Mesendoderm (in vitro differentiated cells): ENCODE results near the gene DGCR6.
"Not testable (repeated sequence)": the region's sequence is repeated elsewhere in the genome, so short reads cannot be mapped to it uniquely, and the experiment has no call there.

ENCODE experiments used
- DNase-seq: peaks from one replicate; pipeline ENCODE4 v3.0.0; 2013
- H2AK5ac ChIP-seq: 2 replicates; pipeline ENCODE4 v1.6.1; 2013; ENCODE audit warnings: low read length, inconsistent platforms
- H2BK120ac ChIP-seq: 2 replicates; pipeline ENCODE4 v1.6.1; 2013; ENCODE audit warnings: low read depth, mild to moderate bottlenecking, low read length, moderate library complexity, mixed read lengths
- H2BK15ac ChIP-seq: replicated peaks from 2 replicates; pipeline ENCODE4 v1.6.1; 2013; ENCODE audit warnings: low read depth, mild to moderate bottlenecking, moderate library complexity
- H2BK5ac ChIP-seq: 2 replicates; pipeline ENCODE4 v1.6.1; 2013; ENCODE audit warnings: low read length, inconsistent platforms
- H3K18ac ChIP-seq: 2 replicates; pipeline ENCODE4 v1.6.1; 2013; ENCODE audit warnings: mild to moderate bottlenecking, low read length, mixed read lengths
- H3K23ac ChIP-seq: one replicate; pipeline ENCODE4 v1.6.1; 2013; ENCODE audit warnings: low read length
- H3K27ac ChIP-seq: 2 replicates; pipeline ENCODE4 v1.5.1; 2013; ENCODE audit warnings: low read depth, mild to moderate bottlenecking, inconsistent platforms, low read length, moderate library complexity
- H3K27me3 ChIP-seq: 2 replicates; pipeline ENCODE4 v1.6.1; 2013; ENCODE audit warnings: low read length, control low read depth, mild to moderate bottlenecking, inconsistent platforms; ENCODE audit not compliant: insufficient read depth, poor library complexity
- H3K36me3 ChIP-seq: 2 replicates; pipeline ENCODE4 v1.6.1; 2013; ENCODE audit warnings: low read length, inconsistent platforms; ENCODE audit not compliant: control insufficient read depth, insufficient read depth
- H3K4ac ChIP-seq: one replicate; pipeline ENCODE4 v1.6.1; 2013; ENCODE audit warnings: low read depth, mild to moderate bottlenecking, low read length, moderate library complexity
- H3K4me1 ChIP-seq: 2 replicates; pipeline ENCODE4 v1.6.1; 2013; ENCODE audit warnings: low read depth, low read length, inconsistent platforms; ENCODE audit not compliant: control insufficient read depth
- H3K4me2 ChIP-seq: 2 replicates; pipeline ENCODE4 v1.6.1; 2013; ENCODE audit warnings: low read length
- H3K4me3 ChIP-seq: 2 replicates; pipeline ENCODE4 v1.5.1; 2013; ENCODE audit warnings: mild to moderate bottlenecking, low read length
- H3K56ac ChIP-seq: one replicate; pipeline ENCODE4 v1.6.1; 2013; ENCODE audit warnings: low read length
- H3K79me1 ChIP-seq: 2 replicates; pipeline ENCODE4 v1.6.1; 2013; ENCODE audit warnings: low read length, inconsistent platforms
- H3K79me2 ChIP-seq: 2 replicates; pipeline ENCODE4 v1.6.1; 2013; ENCODE audit warnings: mild to moderate bottlenecking, low read length; ENCODE audit not compliant: control insufficient read depth, insufficient read depth
- H3K9ac ChIP-seq: 2 replicates; pipeline ENCODE4 v1.6.1; 2013; ENCODE audit warnings: low read length, inconsistent platforms
- H4K5ac ChIP-seq: one replicate; pipeline ENCODE4 v1.6.1; 2013; ENCODE audit warnings: low read length
- H4K8ac ChIP-seq: one replicate; pipeline ENCODE4 v1.6.1; 2013; ENCODE audit warnings: low read depth, mild to moderate bottlenecking, control low read depth, low read length, moderate library complexity
- WGBS: extraction: QIAGEN DNeasy Blood & Tissue Kit; methylation state at CpG from one replicate; pipeline ENCODE4 v1.1.7; 2013; ENCODE audit warnings: low lambda C conversion rate, missing lambda C conversion rate; ENCODE audit not compliant: insufficient coverage; ENCODE audit errors: extremely low coverage; 5-methylcytosine and 5-hydroxymethylcytosine counted together

Gene DGCR6

GRCh38 chr22:18933914-18934313, 27.8 kb downstream of the DGCR6 start:
- Histone ChIP-seq H3K4me2 (no peak overlapping the region), H3K36me3 (no peaks in the 10 kb centered on the region), H3K27ac (no peak overlapping the region), H3K18ac (no peak overlapping the region), H3K79me2 (no peaks in the 10 kb centered on the region), H3K56ac (no peak overlapping the region), H2BK15ac (no peak overlapping the region), H3K4me3 (no peak overlapping the region), H3K4me1 (no peaks in the 10 kb centered on the region), H3K4ac (no peak overlapping the region), H4K8ac (no peak overlapping the region), H4K5ac (no peak overlapping the region), H3K27me3 (no peaks in the 10 kb centered on the region), H2BK120ac (no peak overlapping the region), H3K9ac (no peak overlapping the region), H3K79me1 (no peaks in the 10 kb centered on the region), H2AK5ac (no peak overlapping the region), H3K23ac (no peak overlapping the region), H2BK5ac (no peak overlapping the region)
- WGBS: no CpG with 5 or more reads among the region's 7 CpGs
- no peak for DNase-seq

GRCh38 chr22:18934688-18935087, 28.6 kb downstream of the DGCR6 start:
- not testable (repeated sequence) for H3K4me2 ChIP-seq, DNase-seq, H3K4ac ChIP-seq, H2BK120ac ChIP-seq, H2BK5ac ChIP-seq, H3K4me1 ChIP-seq, H3K4me3 ChIP-seq, H3K9ac ChIP-seq, H4K5ac ChIP-seq, H3K18ac ChIP-seq, H4K8ac ChIP-seq, H3K27ac ChIP-seq, H3K79me1 ChIP-seq, H2AK5ac ChIP-seq, H3K79me2 ChIP-seq, H3K23ac ChIP-seq, H3K36me3 ChIP-seq, H3K56ac ChIP-seq, H3K27me3 ChIP-seq, H2BK15ac ChIP-seq
- WGBS: no CpG with 5 or more reads among the region's 7 CpGs

GRCh38 chr22:18935889-18936529, 29.9 kb downstream of the DGCR6 start, which contains the start of gene PRODH:
Gene PRODH (minus strand): TSS chr22:18936293. CDS start chr22:18936287, 6 bp downstream.
- Histone ChIP-seq H3K23ac (no peak within 1 kb of the TSS), H3K18ac (no peak within 1 kb of the TSS), H4K5ac (no peak within 1 kb of the TSS), H3K79me1 (no peaks in the 10 kb centered on the region), H3K4me2 (no peak within 1 kb of the TSS), H3K79me2 (no peaks in the 10 kb centered on the region), H3K4me1 (no peaks in the 10 kb centered on the region), H3K4me3 (no peak within 1 kb of the TSS), H2AK5ac (no peak within 1 kb of the TSS), H3K27me3 (no peaks in the 10 kb centered on the region), H3K27ac (no peak within 1 kb of the TSS), H2BK15ac (no peak within 1 kb of the TSS), H4K8ac (no peak within 1 kb of the TSS), H3K56ac (no peak within 1 kb of the TSS), H3K9ac (no peak within 1 kb of the TSS), H3K4ac (no peak within 1 kb of the TSS), H3K36me3 (no peaks in the 10 kb centered on the region), H2BK5ac (no peak within 1 kb of the TSS), H2BK120ac (no peak within 1 kb of the TSS)
- DNase-seq: no peak
- no CpG with 5 or more reads among the region's 67 CpGs for WGBS

GRCh38 chr22:18938691-18939090, 32.6 kb downstream of the DGCR6 start:
- not testable (repeated sequence) for H2BK120ac ChIP-seq, H3K4me3 ChIP-seq, H3K79me2 ChIP-seq, H4K5ac ChIP-seq, H3K9ac ChIP-seq, H3K36me3 ChIP-seq, H3K27ac ChIP-seq, H3K27me3 ChIP-seq, H3K56ac ChIP-seq, H3K4me2 ChIP-seq, H2AK5ac ChIP-seq, H3K23ac ChIP-seq, H2BK5ac ChIP-seq, H3K4me1 ChIP-seq, DNase-seq, H4K8ac ChIP-seq, H3K79me1 ChIP-seq, H2BK15ac ChIP-seq, H3K4ac ChIP-seq, H3K18ac ChIP-seq
- WGBS: no CpG with 5 or more reads among the region's 8 CpGs

- H3K4me3 ChIP-seq, H3K4ac ChIP-seq, H3K56ac ChIP-seq, H3K79me2 ChIP-seq, H3K27ac ChIP-seq, H2BK15ac ChIP-seq, H4K5ac ChIP-seq, H3K23ac ChIP-seq, H2BK120ac ChIP-seq, H2AK5ac ChIP-seq, DNase-seq, H4K8ac ChIP-seq, H3K18ac ChIP-seq, H3K4me1 ChIP-seq, H3K4me2 ChIP-seq, H3K27me3 ChIP-seq, H3K79me1 ChIP-seq, H2BK5ac ChIP-seq, H3K36me3 ChIP-seq, H3K9ac ChIP-seq: not testable (repeated sequence)
- WGBS: no CpG with 5 or more reads among the region's 9 CpGs
Measured at GRCh38 chr22:18947105-18947504, 41.0 kb downstream of the DGCR6 start.

GRCh38 chr22:18947905-18948304, 41.8 kb downstream of the DGCR6 start:
- peak overlapping the region; percentile 86 for H2BK120ac ChIP-seq
- WGBS: no CpG with 5 or more reads among the region's 12 CpGs
- no peaks in the 10 kb centered on the region for H3K27me3 ChIP-seq
- no peaks in the 10 kb centered on the region for H3K4me1 ChIP-seq
- H3K4ac ChIP-seq: peak overlapping the region; percentile 9
- peak overlapping the region; percentile 11 for H3K18ac ChIP-seq
- DNase-seq: peak; percentile 22
- peak overlapping the region; percentile 44 for H3K9ac ChIP-seq
- H2BK15ac ChIP-seq: no peak overlapping the region
- peak overlapping the region; percentile 63 for H2BK5ac ChIP-seq
- H3K27ac ChIP-seq: peak overlapping the region; percentile 97
- no peaks in the 10 kb centered on the region for H3K79me2 ChIP-seq
- no peaks in the 10 kb centered on the region for H3K36me3 ChIP-seq
- H3K4me3 ChIP-seq: no peak overlapping the region
- no peak overlapping the region for H2AK5ac ChIP-seq
- no peaks in the 10 kb centered on the region for H3K79me1 ChIP-seq
- no peak overlapping the region for H3K4me2 ChIP-seq
- H3K56ac ChIP-seq: peak overlapping the region; percentile 6
- peak overlapping the region; percentile 81 for H4K8ac ChIP-seq
- no peak overlapping the region for H3K23ac ChIP-seq
- H4K5ac ChIP-seq: no peak overlapping the region
